ENCODE data around the gene MIOS.
A peak's percentile ranks its signal among the peaks of the same experiment; 100 is the strongest.

The MIOS gene

DNA sequence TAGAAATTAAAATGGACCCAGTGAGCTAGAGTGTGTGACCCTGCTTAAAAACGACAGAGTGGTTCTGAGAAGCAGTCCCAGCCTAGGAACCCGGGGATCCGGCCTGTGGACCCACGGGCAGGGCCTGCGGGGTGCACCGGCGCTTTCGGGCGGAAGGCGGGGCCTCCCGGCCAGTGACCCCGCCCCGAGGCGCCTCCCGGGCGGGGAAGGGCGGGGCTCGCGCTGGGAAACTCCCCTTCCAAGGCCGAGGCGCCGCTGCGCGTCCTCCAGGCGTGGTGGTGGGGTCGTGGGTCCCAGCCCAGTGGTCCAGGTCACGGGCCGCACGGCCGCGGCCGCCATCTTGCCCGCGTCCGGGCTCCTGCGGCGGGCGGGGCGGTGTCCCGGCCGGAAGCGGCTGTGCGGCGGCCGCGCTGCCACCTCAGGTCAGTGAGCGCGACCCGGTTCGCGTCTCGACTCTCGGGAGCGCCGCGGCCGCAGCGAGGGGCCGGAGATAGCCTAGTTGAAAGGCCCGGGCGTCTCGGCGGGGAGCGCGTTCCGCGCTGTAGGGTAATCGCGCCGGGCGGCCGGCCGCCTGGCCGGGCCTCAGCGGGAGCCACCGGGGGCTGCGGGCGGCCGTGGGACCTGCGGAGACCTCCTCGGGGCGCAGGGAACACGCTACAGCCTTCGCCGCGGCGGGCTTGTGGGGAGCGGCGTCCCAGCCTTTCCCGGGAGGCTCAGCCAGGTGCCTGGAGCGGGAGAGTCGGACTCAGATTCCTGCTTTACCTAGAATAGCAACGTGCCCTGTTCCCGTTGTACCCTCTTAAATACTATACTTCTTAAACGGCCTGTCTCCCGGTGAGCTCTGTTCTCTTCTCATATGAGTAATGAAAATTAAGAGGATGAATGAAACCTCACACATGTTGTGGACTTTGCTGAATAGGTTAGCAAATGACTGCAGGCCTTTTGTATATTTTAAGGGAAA lies at the start of gene MIOS:
TSS of gene MIOS (plus strand) at position 234 of the 961 bp plus-strand sequence. CDS start 5,592 bp downstream, outside the sequence.
- Mint-ChIP-seq H3K4me3 (peak within 1 kb of the TSS; percentile 90), H3K4me1 (ENCODE audit: low read depth) (peaks cover 37% of the 10 kb centered on the region), H3K27me3 (no peaks in the 10 kb centered on the region), H3K27ac (peak within 1 kb of the TSS; percentile 88), H3K36me3 (peaks cover 9% of the 10 kb centered on the region), H3K9me3 (ENCODE audit: low read depth) (no peaks in the 10 kb centered on the region)

DNA sequence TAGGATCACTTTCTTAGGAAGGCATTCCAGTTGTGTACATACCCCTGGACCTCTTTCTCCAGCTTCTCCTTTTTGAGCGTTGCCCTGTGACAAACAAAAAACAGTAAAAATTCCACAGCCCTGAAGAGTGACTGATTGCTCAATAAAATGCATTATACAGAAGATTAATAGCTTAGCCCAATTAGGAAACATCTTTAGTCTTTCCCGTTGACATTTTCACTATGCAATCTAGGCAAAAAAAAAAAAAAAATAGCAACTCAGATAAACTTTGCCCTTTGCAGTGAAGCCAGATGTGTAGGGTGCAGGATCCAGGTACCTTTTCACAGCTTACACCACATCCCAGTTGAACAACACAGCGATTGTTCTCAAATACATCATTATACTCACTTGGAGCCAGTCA lies 48.9 kb upstream of the MIOS start:
- no peak overlapping the region for H3K4me3 Mint-ChIP-seq
- no peak overlapping the region for H3K27ac Mint-ChIP-seq
- no peaks in the 10 kb centered on the region for H3K36me3 Mint-ChIP-seq
- H3K4me1 Mint-ChIP-seq (ENCODE audit: low read depth), result no peaks in the 10 kb centered on the region
- no peaks in the 10 kb centered on the region for H3K27me3 Mint-ChIP-seq
- no peaks in the 10 kb centered on the region for H3K9me3 Mint-ChIP-seq (ENCODE audit: low read depth)

DNA sequence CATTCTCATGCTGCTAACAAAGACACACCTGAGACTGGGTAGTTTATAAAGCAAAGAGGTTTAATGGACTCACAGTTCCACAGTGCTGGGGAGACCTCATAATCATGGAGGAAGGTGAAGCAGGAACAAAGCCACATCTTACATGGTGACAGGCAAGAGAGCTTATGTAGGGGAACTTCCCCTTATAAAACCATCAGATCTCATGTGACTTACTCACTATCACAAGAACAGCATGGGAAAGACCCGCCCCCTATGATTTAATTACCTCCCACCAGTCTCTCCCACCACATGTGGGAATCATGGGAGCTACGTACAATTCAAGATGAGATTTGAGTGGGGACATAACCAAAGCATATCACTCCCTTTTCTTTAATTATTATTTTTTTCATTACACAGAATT lies 47.6 kb upstream of the MIOS start:
- no peaks in the 10 kb centered on the region for H3K9me3 Mint-ChIP-seq (ENCODE audit: low read depth)

DNA sequence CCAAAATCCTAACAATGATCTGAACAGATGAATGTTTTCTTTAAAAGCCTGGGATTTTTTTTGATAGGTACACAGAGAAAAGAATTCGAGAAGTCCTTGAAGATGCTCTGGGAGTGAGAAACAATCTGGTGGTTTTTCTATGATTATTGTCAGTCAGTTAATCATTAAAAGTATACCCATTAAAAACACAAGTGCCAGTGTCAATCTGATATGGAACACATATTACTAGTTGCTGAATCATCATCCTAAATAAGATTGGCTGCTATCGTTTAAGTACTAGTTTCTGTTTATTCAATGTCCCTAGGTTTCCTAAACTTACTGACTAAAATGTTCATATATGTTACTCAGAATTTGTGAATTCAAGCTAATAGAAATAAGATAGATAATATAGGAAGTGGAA lies 47.2 kb upstream of the MIOS start:
- Mint-ChIP-seq H3K27me3 (no peaks in the 10 kb centered on the region), H3K36me3 (no peaks in the 10 kb centered on the region), H3K4me3 (no peak overlapping the region), H3K9me3 (ENCODE audit: low read depth) (no peaks in the 10 kb centered on the region), H3K27ac (no peak overlapping the region), H3K4me1 (ENCODE audit: low read depth) (no peaks in the 10 kb centered on the region)

More for the DNA sequence above, 47.6 kb upstream of the MIOS start:
- Mint-ChIP-seq H3K36me3 (no peaks in the 10 kb centered on the region), H3K27me3 (no peaks in the 10 kb centered on the region), H3K4me1 (ENCODE audit: low read depth) (no peaks in the 10 kb centered on the region), H3K27ac (no peak overlapping the region), H3K4me3 (no peak overlapping the region)

DNA sequence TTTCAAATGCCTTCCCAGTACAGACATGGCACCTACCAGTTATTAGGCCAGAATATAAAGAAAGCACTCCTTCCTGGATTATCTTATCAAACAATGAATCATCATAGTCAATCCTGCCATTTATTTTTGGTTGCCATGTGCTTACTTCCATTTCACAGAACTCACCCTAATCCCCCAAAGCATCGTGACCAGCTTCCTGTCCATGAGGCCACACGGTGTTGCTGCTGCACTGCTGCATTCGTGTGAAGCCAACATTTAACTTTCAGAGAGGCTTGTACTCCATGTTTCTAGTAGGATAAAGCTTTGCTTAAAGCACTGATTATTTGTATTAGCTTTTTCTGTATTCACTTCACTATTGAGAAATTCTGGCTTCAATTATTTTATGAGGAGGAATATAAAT lies 45.4 kb upstream of the MIOS start:
- Mint-ChIP-seq H3K4me3 (no peak overlapping the region), H3K27me3 (peaks cover under 1% of the 10 kb centered on the region), H3K27ac (no peak overlapping the region), H3K9me3 (ENCODE audit: low read depth) (no peaks in the 10 kb centered on the region), H3K4me1 (ENCODE audit: low read depth) (no peaks in the 10 kb centered on the region), H3K36me3 (no peaks in the 10 kb centered on the region)

DNA sequence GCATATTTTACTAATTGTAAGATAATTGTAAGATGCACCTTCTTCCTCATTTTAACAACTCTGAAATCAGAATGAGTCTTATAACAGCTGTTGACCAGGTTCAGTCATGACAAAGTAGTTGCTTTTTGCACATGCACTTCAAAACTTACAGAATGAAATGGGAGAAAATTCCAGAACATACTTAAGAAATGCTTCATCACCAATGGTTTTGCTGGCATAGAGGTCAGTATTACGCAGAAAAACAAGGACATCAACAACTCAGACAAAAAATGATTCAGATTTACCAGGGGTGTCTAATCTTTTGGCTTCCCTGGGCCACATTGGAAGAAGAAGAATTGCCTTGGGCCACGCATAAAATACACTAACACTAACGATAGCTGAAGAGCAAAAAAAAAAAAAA lies 44.3 kb upstream of the MIOS start:
- no peak overlapping the region for H3K4me3 Mint-ChIP-seq
- H3K36me3 Mint-ChIP-seq, result no peaks in the 10 kb centered on the region
- no peaks in the 10 kb centered on the region for H3K4me1 Mint-ChIP-seq (ENCODE audit: low read depth)
- peaks cover 2% of the 10 kb centered on the region for H3K27me3 Mint-ChIP-seq
- no peak overlapping the region for H3K27ac Mint-ChIP-seq
- no peaks in the 10 kb centered on the region for H3K9me3 Mint-ChIP-seq (ENCODE audit: low read depth)

DNA sequence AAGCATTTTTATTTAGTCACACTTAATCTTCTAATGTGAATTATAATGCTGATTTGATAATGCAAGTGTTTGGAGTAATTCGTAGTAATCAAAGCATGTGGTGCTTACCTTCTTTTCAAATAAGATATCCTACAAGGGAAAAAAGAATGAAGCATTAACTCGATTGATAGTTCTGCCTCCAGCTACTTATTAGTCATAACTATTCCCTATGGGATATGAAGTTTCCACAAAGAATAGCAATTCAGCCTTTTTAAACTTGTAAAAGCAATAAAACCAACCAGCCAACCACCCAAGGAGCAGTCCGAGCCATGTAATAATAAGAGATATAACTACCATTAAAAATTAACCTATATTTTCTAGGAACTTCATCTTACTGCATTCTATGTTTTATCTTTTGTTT lies 42.6 kb upstream of the MIOS start:
- Mint-ChIP-seq H3K27ac (no peak overlapping the region), H3K27me3 (peaks cover 2% of the 10 kb centered on the region), H3K4me1 (ENCODE audit: low read depth) (no peaks in the 10 kb centered on the region), H3K4me3 (no peak overlapping the region), H3K36me3 (no peaks in the 10 kb centered on the region), H3K9me3 (ENCODE audit: low read depth) (no peaks in the 10 kb centered on the region)

DNA sequence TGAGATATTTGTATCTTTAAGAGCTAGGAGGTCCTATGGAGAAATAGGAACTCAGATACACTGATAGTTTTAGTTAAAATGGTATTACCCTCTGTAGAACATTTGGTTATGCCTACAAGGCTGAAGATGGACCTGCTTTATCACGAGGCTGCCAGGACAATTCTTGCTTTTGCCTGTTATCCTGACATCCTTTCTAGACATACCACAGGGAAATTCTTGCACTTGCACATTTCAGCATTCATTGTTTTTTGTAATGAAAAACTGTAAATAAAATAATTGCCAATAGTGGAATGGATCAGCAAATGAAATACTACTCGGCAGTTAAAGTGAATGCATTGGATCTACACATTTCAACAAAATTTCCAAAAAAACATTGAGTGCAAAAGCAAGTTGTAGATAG lies 40.7 kb upstream of the MIOS start:
- peaks cover 2% of the 10 kb centered on the region for H3K27me3 Mint-ChIP-seq

DNA sequence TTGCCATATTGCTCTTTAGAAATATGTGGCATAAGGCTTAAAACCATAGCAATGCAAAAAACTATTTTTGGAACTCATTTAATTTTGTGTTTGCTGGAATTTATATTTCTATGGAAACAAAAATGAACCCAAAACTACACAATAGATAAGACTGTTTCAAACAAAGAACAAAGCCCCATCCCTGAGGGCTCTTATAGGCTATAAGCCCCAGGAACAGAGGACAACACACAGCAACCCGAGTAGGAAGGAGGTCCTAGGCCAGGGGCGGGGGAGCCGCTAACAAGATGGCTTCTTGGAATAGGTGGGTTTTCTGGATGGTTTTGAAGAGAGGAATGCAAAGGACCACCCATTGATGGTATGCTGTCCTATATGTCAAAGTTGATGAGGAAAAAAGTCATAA lies 39.6 kb upstream of the MIOS start:
- H3K36me3 Mint-ChIP-seq, result no peaks in the 10 kb centered on the region
- H3K27me3 Mint-ChIP-seq, result peaks cover 2% of the 10 kb centered on the region
- H3K4me1 Mint-ChIP-seq (ENCODE audit: low read depth), result no peaks in the 10 kb centered on the region
- no peak overlapping the region for H3K27ac Mint-ChIP-seq
- no peaks in the 10 kb centered on the region for H3K9me3 Mint-ChIP-seq (ENCODE audit: low read depth)
- H3K4me3 Mint-ChIP-seq, result no peak overlapping the region

More for the DNA sequence above, 40.7 kb upstream of the MIOS start:
- H3K4me1 Mint-ChIP-seq (ENCODE audit: low read depth), result no peaks in the 10 kb centered on the region
- no peak overlapping the region for H3K27ac Mint-ChIP-seq
- H3K9me3 Mint-ChIP-seq (ENCODE audit: low read depth), result no peaks in the 10 kb centered on the region
- H3K4me3 Mint-ChIP-seq, result no peak overlapping the region
- H3K36me3 Mint-ChIP-seq, result no peaks in the 10 kb centered on the region

DNA sequence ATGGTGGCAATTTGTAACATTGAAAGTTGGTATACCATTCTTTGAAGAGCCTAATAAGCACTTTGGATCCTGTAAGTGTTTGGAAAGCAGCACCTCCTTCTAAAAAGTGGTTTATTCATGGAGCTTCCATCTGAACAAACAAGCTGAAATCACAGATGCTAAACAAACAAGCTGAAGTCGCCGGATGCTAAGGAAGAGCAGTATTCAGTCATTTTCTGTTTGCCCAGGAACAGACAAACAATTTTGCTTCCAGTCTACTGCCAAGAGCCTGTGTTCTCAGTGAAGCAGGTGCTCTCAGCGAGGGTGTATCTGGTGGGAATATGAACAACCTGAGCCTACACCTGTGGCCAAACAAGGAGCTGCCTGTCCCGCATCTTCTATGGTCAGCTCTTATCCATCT lies 37.4 kb upstream of the MIOS start:
- H3K4me3 Mint-ChIP-seq, result no peak overlapping the region
- no peaks in the 10 kb centered on the region for H3K36me3 Mint-ChIP-seq
- no peak overlapping the region for H3K27ac Mint-ChIP-seq
- H3K27me3 Mint-ChIP-seq, result peaks cover 5% of the 10 kb centered on the region
- no peaks in the 10 kb centered on the region for H3K4me1 Mint-ChIP-seq (ENCODE audit: low read depth)
- H3K9me3 Mint-ChIP-seq (ENCODE audit: low read depth), result no peaks in the 10 kb centered on the region

DNA sequence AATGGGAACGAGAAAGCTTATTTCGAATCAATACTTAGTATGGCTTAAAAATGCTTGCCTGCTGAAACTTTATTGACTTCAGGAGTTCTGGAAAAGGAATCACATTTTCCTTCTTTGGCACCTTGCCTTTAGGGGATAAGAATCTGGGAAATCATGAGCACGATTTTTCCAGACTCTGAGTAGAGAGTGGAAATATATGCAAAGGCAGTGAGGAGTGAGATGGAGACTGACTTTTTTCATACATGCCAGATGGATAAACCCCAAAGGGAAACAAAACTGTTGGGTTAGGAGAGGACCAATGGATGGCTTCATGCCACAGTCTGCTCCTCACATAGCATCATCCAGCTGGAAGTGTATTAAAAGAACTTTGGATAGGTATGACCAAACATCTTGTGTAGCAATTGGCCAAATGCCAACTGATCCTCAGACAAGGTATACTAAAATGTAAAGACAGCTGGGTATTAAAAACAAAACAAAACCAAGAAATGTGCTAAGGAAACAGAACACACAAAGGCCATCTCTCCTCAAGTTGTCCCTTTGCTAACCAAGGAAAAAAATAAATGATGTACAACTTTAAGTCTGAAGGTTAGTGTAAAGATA lies 32.8 kb upstream of the MIOS start:
- no peak overlapping the region for H3K27ac Mint-ChIP-seq
- H3K9me3 Mint-ChIP-seq (ENCODE audit: low read depth), result peaks cover 4% of the 10 kb centered on the region
- no peak overlapping the region for H3K4me3 Mint-ChIP-seq
- H3K4me1 Mint-ChIP-seq (ENCODE audit: low read depth), result no peaks in the 10 kb centered on the region
- no peaks in the 10 kb centered on the region for H3K36me3 Mint-ChIP-seq
- H3K27me3 Mint-ChIP-seq, result peaks cover 5% of the 10 kb centered on the region

DNA sequence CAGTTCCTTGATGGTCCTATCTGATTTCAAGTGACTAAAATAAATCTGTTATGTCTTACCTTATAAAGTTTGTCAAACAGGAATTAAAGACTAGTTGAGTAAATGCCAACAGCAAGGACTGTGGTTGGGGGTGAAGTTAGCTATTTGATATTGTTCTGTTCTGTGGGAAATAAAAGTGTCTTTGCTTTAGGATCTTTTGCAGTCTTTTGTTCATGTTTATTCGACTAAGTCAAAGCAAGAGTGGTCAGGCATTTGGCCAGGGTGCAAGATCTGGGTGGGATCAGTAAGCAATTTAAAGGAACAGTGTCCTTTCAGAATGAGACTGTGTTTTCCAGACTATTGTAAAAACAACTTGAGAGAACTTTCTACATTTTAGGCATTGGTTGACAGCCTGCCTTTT lies 31.0 kb upstream of the MIOS start, which contains the start of gene COL28A1:
TSS of gene COL28A1 (minus strand) at position 183 of the 400 bp plus-strand sequence. CDS start 2,998 bp downstream, outside the sequence.
- H3K4me3 Mint-ChIP-seq, result no peak within 1 kb of the TSS
- peaks cover 5% of the 10 kb centered on the region for H3K27me3 Mint-ChIP-seq
- no peak within 1 kb of the TSS for H3K27ac Mint-ChIP-seq
- H3K9me3 Mint-ChIP-seq (ENCODE audit: low read depth), result peaks cover 4% of the 10 kb centered on the region
- H3K36me3 Mint-ChIP-seq, result no peaks in the 10 kb centered on the region
- no peaks in the 10 kb centered on the region for H3K4me1 Mint-ChIP-seq (ENCODE audit: low read depth)

DNA sequence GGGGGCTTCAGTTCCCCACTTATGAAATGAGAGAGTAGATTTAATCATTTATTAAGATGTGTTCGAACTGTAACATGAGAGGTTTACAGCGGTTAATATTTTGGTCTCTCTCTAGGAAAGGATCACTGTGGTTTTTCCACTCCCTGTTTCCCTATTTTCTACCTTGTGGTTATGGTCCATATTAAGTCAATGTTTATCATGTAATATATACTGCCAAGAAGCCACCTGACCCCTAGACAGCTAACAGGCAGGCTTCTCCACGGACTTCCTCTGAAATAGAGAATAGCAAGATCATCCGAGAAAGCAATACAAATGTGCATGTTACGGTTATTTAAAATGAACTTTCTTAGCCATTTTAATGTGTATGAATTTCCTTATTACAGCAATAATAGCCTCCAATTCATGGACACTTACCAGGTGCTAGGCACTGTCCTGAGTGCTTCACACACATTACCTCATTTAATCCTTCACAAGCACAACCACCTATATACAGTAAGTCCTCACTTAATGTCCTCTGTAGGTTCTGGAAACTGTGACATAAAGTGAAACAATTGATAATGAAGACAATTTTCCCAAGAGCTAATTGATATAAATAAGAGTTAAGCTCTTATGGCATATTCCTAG lies 30.2 kb upstream of the MIOS start:
- Mint-ChIP-seq H3K27ac (no peak overlapping the region), H3K27me3 (peaks cover 5% of the 10 kb centered on the region), H3K4me1 (ENCODE audit: low read depth) (no peaks in the 10 kb centered on the region), H3K4me3 (no peak overlapping the region), H3K36me3 (no peaks in the 10 kb centered on the region), H3K9me3 (ENCODE audit: low read depth) (peaks cover 4% of the 10 kb centered on the region)

DNA sequence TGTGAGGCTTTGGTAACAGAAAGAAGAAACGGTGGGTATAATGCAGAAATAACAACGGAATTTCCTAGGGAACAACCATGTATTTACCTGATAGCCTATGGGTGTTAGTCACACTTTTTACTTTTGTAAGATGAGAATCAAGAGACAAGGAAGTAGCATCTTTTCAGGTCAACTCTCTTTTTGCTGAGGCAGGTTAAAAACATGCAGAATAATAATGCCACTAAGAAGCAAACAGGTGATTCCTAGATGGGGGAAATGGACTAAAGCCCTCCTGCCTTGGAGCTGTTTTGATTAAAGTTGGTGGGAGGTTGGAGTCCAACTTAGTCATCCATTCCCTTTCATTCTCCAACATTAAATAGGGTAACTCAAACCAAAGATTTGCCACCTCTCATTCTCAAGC lies 29.0 kb upstream of the MIOS start:
- peaks cover 4% of the 10 kb centered on the region for H3K9me3 Mint-ChIP-seq (ENCODE audit: low read depth)
- no peaks in the 10 kb centered on the region for H3K36me3 Mint-ChIP-seq
- H3K27ac Mint-ChIP-seq, result no peak overlapping the region
- no peaks in the 10 kb centered on the region for H3K4me1 Mint-ChIP-seq (ENCODE audit: low read depth)
- no peak overlapping the region for H3K4me3 Mint-ChIP-seq
- H3K27me3 Mint-ChIP-seq, result peaks cover 5% of the 10 kb centered on the region

DNA sequence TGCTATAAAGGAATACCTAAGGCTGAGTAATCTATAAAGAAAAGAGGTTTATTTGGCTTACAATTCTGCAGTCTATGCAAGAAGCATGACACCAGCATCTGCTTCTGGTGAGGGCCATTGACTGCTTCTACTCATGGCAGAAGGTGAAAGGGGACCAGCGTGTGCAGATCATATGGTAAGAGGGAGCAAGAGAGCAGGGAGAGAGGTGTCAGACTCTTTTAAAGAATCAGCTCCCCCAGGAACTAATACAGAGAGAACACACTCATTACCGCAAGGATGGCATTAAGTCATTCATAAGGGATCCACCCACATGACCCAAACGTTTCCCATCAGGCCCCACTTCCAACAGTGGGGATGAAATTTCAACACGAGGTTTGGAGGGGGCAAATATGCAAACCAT lies 27.5 kb upstream of the MIOS start:
- Mint-ChIP-seq H3K36me3 (no peaks in the 10 kb centered on the region), H3K4me1 (ENCODE audit: low read depth) (no peaks in the 10 kb centered on the region), H3K4me3 (no peak overlapping the region), H3K9me3 (ENCODE audit: low read depth) (peaks cover 4% of the 10 kb centered on the region), H3K27ac (no peak overlapping the region), H3K27me3 (peaks cover 2% of the 10 kb centered on the region)
